KMS-11 (cell line): ENCODE measurements around the gene FETUB.

Experiments used
- H2AFZ ChIP-seq: fragments of 200-600 bp; sonication (generic); 2 replicates; pipeline ENCODE4 v1.6.1; 2016; ENCODE audit warnings: antibody characterized with exemption, mixed run types, low read depth
- H3K27ac ChIP-seq: fragments of 200-600 bp; sonication (generic); 2 replicates; pipeline ENCODE4 v1.6.1; 2016; ENCODE audit warnings: mild to moderate bottlenecking, mixed run types
- H3K27me3 ChIP-seq: fragments of 200-600 bp; sonication (generic); 2 replicates; pipeline ENCODE4 v1.6.1; 2017; ENCODE audit warnings: mild to moderate bottlenecking, low read depth, mixed run types, moderate library complexity; ENCODE audit not compliant: insufficient read depth
- H3K36me3 ChIP-seq: fragments of 200-600 bp; sonication (generic); 2 replicates; pipeline ENCODE4 v1.6.1; 2017; ENCODE audit warnings: mild to moderate bottlenecking, mixed run types; ENCODE audit not compliant: insufficient read depth
- H3K4me1 ChIP-seq: fragments of 200-600 bp; sonication (generic); 2 replicates; pipeline ENCODE4 v1.6.1; 2016; ENCODE audit warnings: mild to moderate bottlenecking, low read depth, mixed run types; ENCODE audit not compliant: poor library complexity, severe bottlenecking
- H3K4me2 ChIP-seq: fragments of 200-600 bp; sonication (generic); 2 replicates; pipeline ENCODE4 v1.7.0; 2016; ENCODE audit warnings: mild to moderate bottlenecking, mixed run types
- H3K4me3 ChIP-seq: fragments of 200-600 bp; sonication (generic); IDR thresholded peaks from 2 replicates; pipeline ENCODE4 v1.6.1; 2017; ENCODE audit warnings: low read depth, low read length, mixed read lengths; ENCODE audit not compliant: insufficient read depth
- H3K79me2 ChIP-seq: fragments of 200-600 bp; sonication (generic); 2 replicates; pipeline ENCODE4 v1.6.1; 2016; ENCODE audit warnings: low read depth, mixed run types; ENCODE audit not compliant: insufficient read depth
- H3K9ac ChIP-seq: fragments of 200-600 bp; sonication (generic); 2 replicates; pipeline ENCODE4 v1.6.1; 2016; ENCODE audit warnings: mild to moderate bottlenecking, mixed run types
- H4K20me1 ChIP-seq: fragments of 200-600 bp; sonication (generic); 2 replicates; pipeline ENCODE4 v1.6.1; 2016; ENCODE audit warnings: mild to moderate bottlenecking, mixed run types; ENCODE audit not compliant: insufficient read depth
- CTCF ChIP-seq: fragments of 200-600 bp; sonication (generic); conservative IDR thresholded peaks from 2 replicates; pipeline ENCODE4 v1.6.1; 2017; ENCODE audit warnings: low read depth, mild to moderate bottlenecking, antibody characterized with exemption, low read length, moderate library complexity, mixed read lengths

Gene FETUB

GRCh38 chr3:186636536-186636935, 3.7 kb upstream of the FETUB start:
- Histone ChIP-seq H3K4me3 (no peak overlapping the region), H3K27ac (no peak overlapping the region), H3K4me2 (no peak overlapping the region), H3K79me2 (no peaks in the 10 kb centered on the region), H4K20me1 (no peaks in the 10 kb centered on the region), H2AFZ (no peak overlapping the region), H3K27me3 (no peaks in the 10 kb centered on the region), H3K9ac (no peak overlapping the region), H3K4me1 (no peaks in the 10 kb centered on the region), H3K36me3 (no peaks in the 10 kb centered on the region)
- TF ChIP-seq CTCF = no peak

GRCh38 chr3:186637686-186638085, 2.5 kb upstream of the FETUB start:
- H3K27ac ChIP-seq = no peak overlapping the region
- no peak overlapping the region for H3K9ac ChIP-seq
- TF ChIP-seq CTCF = no peak
- no peaks in the 10 kb centered on the region for H3K36me3 ChIP-seq
- H3K79me2 ChIP-seq = no peaks in the 10 kb centered on the region
- H4K20me1 ChIP-seq = no peaks in the 10 kb centered on the region
- H3K4me2 ChIP-seq = no peak overlapping the region
- H3K27me3 ChIP-seq = no peaks in the 10 kb centered on the region
- H3K4me3 ChIP-seq = no peak overlapping the region
- no peaks in the 10 kb centered on the region for H3K4me1 ChIP-seq
- no peak overlapping the region for H2AFZ ChIP-seq

- Histone ChIP-seq H4K20me1 (no peaks in the 10 kb centered on the region), H3K4me3 (no peak overlapping the region), H3K36me3 (no peaks in the 10 kb centered on the region), H2AFZ (no peak overlapping the region), H3K9ac (no peak overlapping the region), H3K4me2 (no peak overlapping the region), H3K27ac (no peak overlapping the region), H3K79me2 (no peaks in the 10 kb centered on the region), H3K4me1 (no peaks in the 10 kb centered on the region), H3K27me3 (no peaks in the 10 kb centered on the region)
- no peak for TF ChIP-seq CTCF
These were observed 1.9 kb upstream of the FETUB start for GRCh38 chr3:186638259-186638658.

- Histone ChIP-seq H3K79me2 (no peaks in the 10 kb centered on the region), H3K9ac (no peak overlapping the region), H3K36me3 (no peaks in the 10 kb centered on the region), H2AFZ (no peak overlapping the region), H3K4me3 (no peak overlapping the region), H3K27ac (no peak overlapping the region), H3K27me3 (no peaks in the 10 kb centered on the region), H3K4me2 (no peak overlapping the region), H3K4me1 (no peaks in the 10 kb centered on the region), H4K20me1 (no peaks in the 10 kb centered on the region)
- TF ChIP-seq CTCF = no peak
These were observed 247 bp downstream of the FETUB start for GRCh38 chr3:186640473-186640818.

GRCh38 chr3:186640929-186641328, 730 bp downstream of the FETUB start:
- Histone ChIP-seq H3K79me2 (no peaks in the 10 kb centered on the region), H4K20me1 (no peaks in the 10 kb centered on the region), H3K4me2 (no peak overlapping the region), H3K27me3 (no peaks in the 10 kb centered on the region), H3K27ac (no peak overlapping the region), H3K4me1 (no peaks in the 10 kb centered on the region), H3K36me3 (no peaks in the 10 kb centered on the region), H3K4me3 (no peak overlapping the region), H3K9ac (no peak overlapping the region), H2AFZ (no peak overlapping the region)
- TF ChIP-seq CTCF = no peak
